Activated T-helper 17 cell treated with anti-CD3 and anti-CD28 coated beads, Interleukin-2, amount 50 U/mL, for 72 hours (primary cell): ENCODE data around the gene MAFG. TPM values are rescaled to one million over a fixed set of nuclear protein-coding genes. Genes with fewer than 3 reads are reported as not detected.
"Not testable (repeated sequence)": the region's sequence is repeated elsewhere in the genome, so short reads cannot be mapped to it uniquely, and the experiment has no call there.

Experiments used
- ATAC-seq: fragments of 150-1000 bp; cut with Tn5 transposase; replicated peaks from 2 replicates; pipeline ENCODE4 v1.10.0; 2021; ENCODE audit warnings: mild to moderate bottlenecking, moderate library complexity
- H3K27ac Mint-ChIP-seq: one replicate; pipeline ENCODE4 v1.8.0; 2022; ENCODE audit warnings: mixed read lengths
- H3K27me3 Mint-ChIP-seq: one replicate; pipeline ENCODE4 v1.8.0; 2022; ENCODE audit warnings: mixed read lengths
- H3K36me3 Mint-ChIP-seq: one replicate; pipeline ENCODE4 v1.8.0; 2022; ENCODE audit warnings: low read depth, mild to moderate bottlenecking, mixed read lengths
- H3K4me1 Mint-ChIP-seq: one replicate; pipeline ENCODE4 v1.8.0; 2022; ENCODE audit warnings: mixed read lengths
- H3K4me3 Mint-ChIP-seq: one replicate; pipeline ENCODE4 v1.8.0; 2022; ENCODE audit warnings: mild to moderate bottlenecking, mixed read lengths
- H3K9me3 Mint-ChIP-seq: one replicate; pipeline ENCODE4 v1.8.0; 2022; ENCODE audit warnings: mixed read lengths
- total RNA-seq, 2 donors: library from RNA; stranded (reverse); gene quantifications; one replicate each; pipeline ENCODE4 v1.2.3, GENCODE V29; 2022

The MAFG gene
- total RNA-seq, 2 donors from 2014 or later, result 28.9 to 32.6 TPM

GRCh38 chr17:81961521-81962498, 34.3 kb upstream of the MAFG start:
- no peak for ATAC-seq
- H3K4me3 Mint-ChIP-seq, result peak overlapping the region; percentile 7
- H3K9me3 Mint-ChIP-seq, result no peaks in the 10 kb centered on the region
- H3K27me3 Mint-ChIP-seq, result peaks cover 14% of the 10 kb centered on the region
- H3K27ac Mint-ChIP-seq, result no peak overlapping the region
- no peaks in the 10 kb centered on the region for H3K4me1 Mint-ChIP-seq
- no peaks in the 10 kb centered on the region for H3K36me3 Mint-ChIP-seq

- Mint-ChIP-seq H3K4me3 (peak within 1 kb of the TSS; percentile 7), H3K27me3 (peaks cover 14% of the 10 kb centered on the region), H3K9me3 (no peaks in the 10 kb centered on the region), H3K36me3 (no peaks in the 10 kb centered on the region), H3K4me1 (no peaks in the 10 kb centered on the region), H3K27ac (no peak within 1 kb of the TSS)
- ATAC-seq, result no peak
These were observed 33.6 kb upstream of the MAFG start, which contains the start of gene NOTUM for GRCh38 chr17:81961087-81961511. Gene NOTUM, minus strand, starts transcription at chr17:81961187. Its CDS starts 278 bp downstream, at chr17:81960909.

GRCh38 chr17:81960130-81960958, 32.8 kb upstream of the MAFG start:
- peak; percentile 15 for ATAC-seq
- Mint-ChIP-seq H3K9me3 (no peaks in the 10 kb centered on the region), H3K27me3 (peaks cover 14% of the 10 kb centered on the region), H3K27ac (no peak overlapping the region), H3K4me3 (no peak overlapping the region), H3K4me1 (no peaks in the 10 kb centered on the region), H3K36me3 (no peaks in the 10 kb centered on the region)

DNA sequence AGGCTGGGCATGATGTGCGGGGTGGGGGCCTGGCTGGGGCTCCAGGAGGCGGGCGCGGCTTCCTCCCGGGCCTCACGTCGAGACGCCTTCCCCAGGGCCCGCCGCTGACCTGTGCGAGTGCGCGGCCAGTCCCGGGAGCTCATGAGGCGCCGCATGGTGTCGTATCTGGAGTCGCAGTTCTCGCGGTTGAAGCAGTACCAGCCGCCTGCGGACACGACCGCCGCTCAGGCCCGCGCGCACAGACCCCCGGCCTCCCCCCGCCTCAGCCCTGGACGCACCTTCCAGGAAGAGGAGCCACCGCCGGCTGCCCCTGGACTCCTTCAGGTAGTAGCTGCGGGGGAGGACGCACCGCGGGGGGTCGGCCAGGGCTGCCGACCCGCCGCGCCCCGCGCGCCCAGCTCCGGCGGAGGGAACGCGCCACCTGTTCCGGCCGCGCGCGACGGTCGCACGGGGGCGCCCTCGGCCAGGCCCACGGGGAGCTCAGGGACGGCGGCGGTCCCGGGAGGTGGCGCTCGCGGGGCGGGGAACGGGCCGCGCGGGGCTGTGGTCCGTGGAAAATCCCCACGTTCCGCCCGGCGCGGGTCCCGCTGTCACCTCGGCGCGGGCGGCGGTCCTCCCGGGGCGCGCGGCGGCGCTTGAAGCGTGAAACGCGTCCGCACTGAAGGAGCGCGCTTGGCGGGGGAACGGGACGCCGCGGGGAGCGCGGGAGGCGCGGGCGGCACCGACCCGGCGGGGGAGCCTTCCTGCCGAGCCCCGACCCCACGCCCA, 32.0 kb upstream of the MAFG start:
- peak; percentile 96 for ATAC-seq
- Mint-ChIP-seq H3K9me3 (no peaks in the 10 kb centered on the region), H3K27ac (no peak overlapping the region), H3K36me3 (no peaks in the 10 kb centered on the region), H3K4me1 (no peaks in the 10 kb centered on the region), H3K4me3 (peak overlapping the region; percentile 54), H3K27me3 (peaks cover 14% of the 10 kb centered on the region)

DNA sequence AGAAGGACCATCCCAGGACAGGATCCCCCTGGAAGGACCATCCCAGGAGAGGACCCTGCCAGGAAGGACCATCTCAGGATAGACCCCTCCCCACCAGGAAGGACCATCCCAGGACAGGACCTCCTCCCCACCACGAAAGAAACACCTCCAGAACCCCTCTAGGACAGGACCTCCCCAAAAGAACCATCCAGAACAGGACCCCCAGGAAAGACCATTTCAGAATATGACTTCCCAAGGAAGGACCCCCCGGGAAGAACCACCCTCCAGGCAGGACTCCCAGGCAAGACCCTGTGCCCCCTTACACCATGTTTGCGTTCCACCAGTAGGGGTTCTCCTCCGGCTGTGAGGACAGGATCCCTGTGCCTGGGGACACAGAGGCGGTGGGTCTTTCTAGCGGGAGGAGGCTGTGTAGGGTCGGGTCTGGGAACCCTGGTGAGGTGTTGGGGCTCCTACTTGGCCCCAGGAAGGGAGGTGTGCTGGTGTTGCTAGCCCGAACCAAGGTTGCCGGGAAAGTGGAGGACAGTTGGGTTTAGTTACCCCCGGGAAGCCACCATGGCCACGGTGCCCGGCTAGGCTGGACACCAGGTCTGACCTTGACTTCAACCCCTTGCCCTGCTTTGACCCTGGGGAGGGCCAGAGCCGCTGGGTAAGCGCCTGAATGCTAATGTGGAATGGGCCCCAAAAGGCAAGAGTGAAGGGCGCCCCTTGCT, 31.3 kb upstream of the MAFG start:
- Mint-ChIP-seq H3K9me3 (no peaks in the 10 kb centered on the region), H3K4me3 (peak overlapping the region; percentile 54), H3K36me3 (no peaks in the 10 kb centered on the region), H3K27ac (no peak overlapping the region), H3K4me1 (no peaks in the 10 kb centered on the region), H3K27me3 (peaks cover 14% of the 10 kb centered on the region)
- no peak for ATAC-seq

DNA sequence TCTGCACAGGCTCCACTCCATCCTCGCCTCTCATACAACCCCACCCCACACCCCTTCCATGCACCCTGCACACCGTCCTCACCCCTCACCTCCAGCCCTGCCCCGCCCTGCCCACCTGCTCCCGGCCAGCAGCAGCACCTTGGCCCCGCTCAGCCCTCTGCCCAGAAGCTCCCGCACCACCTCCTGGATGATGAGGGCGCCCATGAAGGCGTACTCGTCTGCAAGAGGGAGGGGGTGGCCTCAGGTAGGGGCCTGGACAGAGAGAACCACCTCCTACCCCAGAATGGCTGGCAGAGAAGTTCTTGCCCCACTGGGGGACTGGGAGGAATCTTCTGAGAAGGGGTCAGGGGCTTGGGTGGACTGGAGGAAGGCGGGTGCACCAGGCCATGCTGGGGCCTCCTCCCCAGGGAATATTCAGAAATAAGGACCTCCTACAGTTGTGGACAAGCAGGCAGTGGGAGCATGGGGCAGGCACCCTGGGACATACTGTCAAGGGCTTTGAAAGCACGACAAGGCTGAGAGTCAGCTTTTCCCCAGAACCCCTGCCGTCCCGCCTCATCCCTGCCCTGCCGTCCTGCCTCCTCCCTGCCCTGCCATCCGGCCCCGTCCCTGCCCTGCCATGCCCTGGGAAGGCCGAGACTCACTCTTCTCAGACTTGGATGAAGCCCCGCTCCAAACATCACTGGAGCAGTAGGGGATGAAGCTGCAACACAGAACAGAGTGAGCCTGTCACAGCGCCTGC, 30.3 kb upstream of the MAFG start:
- peaks cover 14% of the 10 kb centered on the region for H3K27me3 Mint-ChIP-seq
- H3K36me3 Mint-ChIP-seq, result no peaks in the 10 kb centered on the region
- peak overlapping the region; percentile 54 for H3K4me3 Mint-ChIP-seq
- no peaks in the 10 kb centered on the region for H3K4me1 Mint-ChIP-seq
- no peaks in the 10 kb centered on the region for H3K9me3 Mint-ChIP-seq
- H3K27ac Mint-ChIP-seq, result no peak overlapping the region
- no peak for ATAC-seq

DNA sequence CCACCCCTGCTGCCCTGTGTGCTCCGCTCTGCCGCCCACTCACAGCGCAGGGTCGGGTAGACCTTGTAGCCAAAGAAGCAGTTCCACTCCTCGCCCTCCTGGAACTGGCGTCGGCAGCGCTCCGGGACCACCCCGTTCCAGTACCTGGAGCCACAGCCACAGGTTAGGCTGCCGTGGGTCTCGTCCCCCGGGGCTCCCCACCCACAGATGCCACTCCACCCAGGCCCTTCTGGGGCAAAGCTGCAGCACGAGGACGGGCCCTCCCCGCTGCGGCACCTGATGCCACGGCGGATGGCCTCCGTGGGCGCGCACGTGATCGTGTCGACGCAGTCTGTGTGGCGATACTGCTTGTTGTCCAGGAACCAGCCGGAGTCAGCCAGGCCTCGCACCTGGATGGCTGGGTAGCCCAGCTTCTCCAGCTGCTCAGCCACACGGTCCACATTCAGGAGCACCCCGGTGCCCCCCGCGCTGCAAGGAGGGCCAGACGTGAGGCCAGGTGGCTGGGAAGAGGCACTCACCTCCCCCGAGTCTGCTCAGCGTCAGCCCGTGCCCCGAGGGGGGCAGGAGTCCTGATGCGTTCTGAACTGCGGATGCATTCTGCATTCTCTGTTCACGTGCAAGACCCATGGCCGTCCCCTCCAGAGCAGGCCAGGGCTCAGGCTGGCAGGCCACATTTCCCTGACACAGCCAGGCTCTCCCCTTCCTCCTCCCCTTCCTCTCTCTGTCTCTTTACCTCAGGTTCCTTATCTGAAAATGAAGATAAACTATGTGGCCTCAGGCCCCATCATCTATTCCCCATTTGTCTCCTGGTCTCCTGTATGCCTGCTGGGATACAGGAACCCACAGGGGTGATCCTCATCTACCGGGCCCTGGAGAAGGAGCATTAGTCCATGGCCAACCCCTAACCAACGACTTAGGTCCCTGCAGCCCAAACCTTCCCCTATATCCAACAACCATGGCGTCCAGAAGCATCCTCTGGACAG, 29.4 kb upstream of the MAFG start:
- Mint-ChIP-seq H3K4me3 (no peak overlapping the region), H3K27ac (no peak overlapping the region), H3K9me3 (no peaks in the 10 kb centered on the region), H3K27me3 (peaks cover 9% of the 10 kb centered on the region), H3K4me1 (no peaks in the 10 kb centered on the region), H3K36me3 (no peaks in the 10 kb centered on the region)
- ATAC-seq, result no peak

DNA sequence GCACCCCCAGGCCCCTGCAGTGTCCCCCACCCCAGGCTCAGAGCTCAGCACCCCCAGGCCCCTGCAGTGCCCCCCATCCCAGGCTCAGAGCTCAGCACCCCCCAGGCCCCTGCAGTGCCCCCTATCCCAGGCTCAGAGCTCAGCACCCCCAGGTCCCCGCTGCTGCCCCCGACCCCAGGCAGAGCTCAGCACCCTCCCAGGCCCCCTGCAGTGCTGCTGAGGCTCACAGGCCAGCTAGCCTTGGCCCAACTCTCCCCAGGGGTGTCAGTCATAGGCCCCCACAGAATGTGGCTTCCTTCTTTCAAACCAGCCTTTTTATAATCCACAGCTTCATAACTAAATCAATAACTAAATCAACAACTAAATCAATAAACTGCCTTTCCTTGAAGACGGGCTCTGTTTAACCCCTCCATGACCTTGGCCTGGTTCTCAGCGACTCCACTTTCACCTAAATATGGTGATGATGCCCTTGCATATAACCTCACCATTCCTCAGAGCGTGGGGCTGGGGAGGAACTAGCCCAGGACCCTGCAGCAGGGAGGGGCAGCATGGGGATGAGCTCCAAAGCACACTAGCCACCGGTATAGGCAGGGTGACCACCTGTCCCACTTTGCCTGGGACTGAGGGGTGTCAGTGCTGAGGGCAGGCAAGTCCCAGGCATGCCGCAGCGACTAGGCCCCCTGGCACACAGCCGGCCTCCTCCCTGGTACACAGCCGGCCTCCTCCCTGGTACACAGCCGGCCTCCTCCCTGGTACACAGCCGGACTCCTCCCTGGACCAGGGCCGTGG, 28.4 kb upstream of the MAFG start:
- Mint-ChIP-seq H3K4me1 (no peaks in the 10 kb centered on the region), H3K9me3 (no peaks in the 10 kb centered on the region), H3K36me3 (no peaks in the 10 kb centered on the region), H3K4me3 (no peak overlapping the region), H3K27ac (no peak overlapping the region), H3K27me3 (peaks cover 9% of the 10 kb centered on the region)
- ATAC-seq, result no peak

GRCh38 chr17:81955058-81955681, 27.6 kb upstream of the MAFG start:
- Mint-ChIP-seq H3K9me3 (no peaks in the 10 kb centered on the region), H3K27ac (no peak overlapping the region), H3K4me3 (no peak overlapping the region), H3K27me3 (peaks cover 9% of the 10 kb centered on the region), H3K36me3 (no peaks in the 10 kb centered on the region), H3K4me1 (no peaks in the 10 kb centered on the region)
- no peak for ATAC-seq

- no peak for ATAC-seq
- H3K27me3 Mint-ChIP-seq, result peaks cover 9% of the 10 kb centered on the region
- no peak overlapping the region for H3K27ac Mint-ChIP-seq
- H3K9me3 Mint-ChIP-seq, result no peaks in the 10 kb centered on the region
- no peaks in the 10 kb centered on the region for H3K36me3 Mint-ChIP-seq
- no peaks in the 10 kb centered on the region for H3K4me1 Mint-ChIP-seq
- no peak overlapping the region for H3K4me3 Mint-ChIP-seq
These were observed 26.9 kb upstream of the MAFG start for GRCh38 chr17:81954131-81955057.

GRCh38 chr17:81953443-81953842, 25.9 kb upstream of the MAFG start:
- not testable (repeated sequence) for H3K27ac Mint-ChIP-seq, H3K4me1 Mint-ChIP-seq, ATAC-seq, H3K4me3 Mint-ChIP-seq, H3K27me3 Mint-ChIP-seq, H3K9me3 Mint-ChIP-seq, H3K36me3 Mint-ChIP-seq
